K562 (cell line): ENCODE data around the gene WDR13. TPM values are rescaled to one million over a fixed set of nuclear protein-coding genes. Genes with fewer than 3 reads are reported as not detected.

Experiments
- ATAC-seq: fragments of 200-7000 bp; cut with Tn5 transposase; 3 replicates; pipeline ENCODE4 v1.9.1; 2020; ENCODE audit warnings: moderate library complexity
- BruUV-seq: library from RNA; stranded (reverse); fragments of 400-500 nt; replicated peaks from 2 replicates; lab custom pipeline; 2021; lab: Mats Ljungman, UMichigan
- CTCF ChIA-PET: fragments of 300-600 bp; formaldehyde crosslinking; extraction: SDS; loops from one replicate; lab custom pipeline; 2021; ENCODE audit warnings: low intra/inter-chr PET ratio; lab: Yijun Ruan, JAX
- POLR2A ChIA-PET: fragments of 300-600, 350-650 bp; sonication (Branson Sonifier 250); formaldehyde crosslinking; extraction: SDS; loops from one replicate; lab custom pipeline; 2021; ENCODE audit warnings: antibody characterized with exemption, inconsistent platforms; lab: Yijun Ruan, JAX
- DNase-seq, 4 experiments: peaks; one replicate each; pipeline versions ENCODE4 v3.0.0 to v3.0.0-alpha.2; 2011 to 2018; ENCODE audit warnings: low spot score in 3 of 4, mixed read lengths in 3 of 4; ENCODE audit errors: extremely low read depth in 1 of 4
- FAIRE-seq: peaks from 2 replicates; lab custom pipeline; 2011; peaks lifted over from hg19 to GRCh38; lab: Jason Lieb, UNC
- H2AFZ ChIP-seq: 2 replicates; pipeline ENCODE4 v1.6.0; 2011; ENCODE audit warnings: low read depth, low read length, control low read depth, inconsistent platforms
- H3K27ac ChIP-seq: fragments of 200-600 bp; 3 replicates; pipeline ENCODE4 v1.8.0; 2011; ENCODE audit warnings: low read depth, mild to moderate bottlenecking, control low read depth, inconsistent platforms, low read length, moderate library complexity, mixed read lengths; ENCODE audit errors: extremely low read depth
- H3K27me3 ChIP-seq, 2 experiments: fragments of 300-600 bp in 1 of 2; 2 replicates in 1 of 2; 3 replicates in 1 of 2; pipeline versions ENCODE4 v1.6.0 to v1.8.0; 2011; ENCODE audit warnings: inconsistent platforms in 2 of 2, low read length in 2 of 2, mild to moderate bottlenecking in 1 of 2, mixed read lengths in 1 of 2, moderate library complexity in 1 of 2; ENCODE audit not compliant: control insufficient read depth in 2 of 2, insufficient read depth in 2 of 2
- H3K36me3 ChIP-seq: fragments of 300-600 bp; 3 replicates; pipeline ENCODE4 v1.8.0; 2011; ENCODE audit warnings: mild to moderate bottlenecking, low read length, inconsistent platforms; ENCODE audit not compliant: control insufficient read depth, insufficient read depth
- H3K4me1 ChIP-seq, 2 experiments: fragments of 200-600 bp in 1 of 2; replicated peaks in 1 of 2; 2 replicates in 1 of 2; 3 replicates in 1 of 2; pipeline versions ENCODE4 v1.5.1 to v1.8.0; 2011; ENCODE audit warnings: inconsistent platforms in 2 of 2, low read length in 2 of 2, mild to moderate bottlenecking in 1 of 2, mixed read lengths in 1 of 2, moderate library complexity in 1 of 2; ENCODE audit not compliant: control insufficient read depth in 2 of 2, insufficient read depth in 2 of 2
- H3K4me2 ChIP-seq: 2 replicates; pipeline ENCODE4 v1.6.1; 2011; ENCODE audit warnings: low read length, control low read depth, inconsistent platforms, mixed read lengths; ENCODE audit not compliant: insufficient read depth
- H3K4me3 ChIP-seq: fragments of 200-600 bp; sonication (generic), shearing (Covaris generic); 2 replicates; pipeline ENCODE4 v1.5.1; 2016; ENCODE audit warnings: control low read depth, inconsistent platforms
- H3K79me2 ChIP-seq: fragments of 200-600 bp; 3 replicates; pipeline ENCODE4 v1.8.0; 2011; ENCODE audit warnings: low read length, inconsistent platforms; ENCODE audit not compliant: control insufficient read depth, insufficient read depth
- H3K9ac ChIP-seq, 2 experiments: 2 replicates each; pipeline versions ENCODE4 v1.6.0 to v1.6.1; 2011; ENCODE audit warnings: low read depth in 2 of 2, low read length in 2 of 2, control low read depth in 1 of 2, inconsistent platforms in 1 of 2, mild to moderate bottlenecking in 1 of 2, mixed read lengths in 1 of 2; ENCODE audit not compliant: insufficient read depth in 1 of 2
- H3K9me1 ChIP-seq: one replicate; pipeline ENCODE4 v1.6.0; 2011; ENCODE audit warnings: inconsistent platforms, mild to moderate bottlenecking, low read length, moderate library complexity; ENCODE audit not compliant: control insufficient read depth, insufficient read depth
- H3K9me3 ChIP-seq: replicated peaks from 2 replicates; pipeline ENCODE4 v1.5.1; 2011; ENCODE audit warnings: low read depth, low read length, inconsistent platforms; ENCODE audit not compliant: control insufficient read depth, insufficient read depth
- H4K20me1 ChIP-seq: replicated peaks from 2 replicates; pipeline ENCODE4 v1.6.1; 2011; ENCODE audit warnings: low read length, inconsistent platforms, mixed read lengths; ENCODE audit not compliant: control insufficient read depth, insufficient read depth
- CEBPG ChIP-seq, 3 experiments: fragments of 200-800 bp in 1 of 3; sonication (Bioruptor generic) in 1 of 3; sonication (generic) in 1 of 3; formaldehyde crosslinking in 1 of 3; IDR thresholded peaks in 2 of 3; conservative IDR thresholded peaks in 1 of 3; 2 replicates each; pipeline versions ENCODE4 v1.6.1 to v1.8.0; 2016 to 2022; ENCODE audit warnings: missing compliant biosample characterization in 2 of 3, missing genetic modification characterization in 2 of 3, mild to moderate bottlenecking in 1 of 3, missing genetic modification reagents in 1 of 3
- CHAMP1 ChIP-seq: fragments of 450-650 bp; IDR thresholded peaks from 2 replicates; pipeline ENCODE4 v1.6.1; 2016; ENCODE audit warnings: mild to moderate bottlenecking
- CHCHD3 ChIP-seq: fragments of 250-450 bp; sonication (Bioruptor Pico); IDR thresholded peaks from 2 replicates; pipeline ENCODE4 v2.1.2; 2022; ENCODE audit warnings: mild to moderate bottlenecking
- ELF1 ChIP-seq: fragments of 200-800 bp; sonication (Bioruptor generic); IDR thresholded peaks from 2 replicates; pipeline ENCODE4 v1.6.1; 2016; ENCODE audit warnings: missing genetic modification characterization, missing compliant biosample characterization
- EP400 ChIP-seq: fragments of 450-650 bp; IDR thresholded peaks from 2 replicates; pipeline ENCODE4 v1.6.1; 2017; ENCODE audit warnings: antibody characterized with exemption, mild to moderate bottlenecking, moderate library complexity
- GABPB2 ChIP-seq: fragments of 250-450 bp; sonication (Bioruptor Pico); conservative IDR thresholded peaks from 2 replicates; pipeline ENCODE4 v1.5.1; 2021; ENCODE audit warnings: mild to moderate bottlenecking
- HLTF ChIP-seq: fragments of 450-650 bp; IDR thresholded peaks from 2 replicates; pipeline ENCODE4 v1.6.1; 2016
- MXD1 ChIP-seq: fragments of 250-450 bp; sonication (Bioruptor Pico); IDR thresholded peaks from 2 replicates; pipeline ENCODE4 v1.8.0; 2021; ENCODE audit warnings: borderline replicate concordance, mild to moderate bottlenecking, moderate library complexity; ENCODE audit not compliant: poor library complexity, severe bottlenecking
- MXI1 ChIP-seq: IDR thresholded peaks from 2 replicates; pipeline ENCODE4 v1.6.1; 2011; ENCODE audit warnings: low read depth, mild to moderate bottlenecking, improper control_type of control experiment, low read length
- POU5F1 ChIP-seq: fragments of 150-350 bp; IDR thresholded peaks from 2 replicates; pipeline ENCODE4 v1.6.1; 2014; ENCODE audit warnings: borderline replicate concordance, low read length, low read depth, mild to moderate bottlenecking; ENCODE audit not compliant: partially characterized antibody
- SMAD4 ChIP-seq: fragments of 250-450 bp; sonication (Bioruptor Pico); conservative IDR thresholded peaks from 2 replicates; pipeline ENCODE4 v1.8.0; 2021; ENCODE audit warnings: inconsistent platforms, mild to moderate bottlenecking, moderate library complexity
- ZNF143 ChIP-seq: sonication (generic); formaldehyde crosslinking; IDR thresholded peaks from 2 replicates; pipeline ENCODE4 v1.9.0; 2022; ENCODE audit warnings: mild to moderate bottlenecking, missing genetic modification reagents
- ZNF277 ChIP-seq: fragments of 250-450 bp; sonication (Bioruptor Pico); IDR thresholded peaks from 2 replicates; pipeline ENCODE4 v1.8.0; 2022; ENCODE audit warnings: inconsistent platforms, mild to moderate bottlenecking, moderate library complexity, borderline replicate concordance
- ZNF589 ChIP-seq: fragments of 200-800 bp; sonication (Bioruptor generic); IDR thresholded peaks from 2 replicates; pipeline ENCODE4 v1.6.1; 2016; ENCODE audit warnings: low read depth, missing genetic modification characterization, missing compliant biosample characterization
- ZNF76 ChIP-seq: fragments of 250-450 bp; sonication (Bioruptor Pico); IDR thresholded peaks from 2 replicates; pipeline ENCODE4 v1.4.0; 2020; ENCODE audit warnings: mild to moderate bottlenecking, moderate library complexity, borderline replicate concordance
- ZNF780A ChIP-seq: fragments of 250-450 bp; sonication (Bioruptor Pico); IDR thresholded peaks from 2 replicates; pipeline ENCODE4 v1.5.0; 2021; ENCODE audit warnings: mild to moderate bottlenecking
- ZSCAN32 ChIP-seq: fragments of 450-650 bp; formaldehyde crosslinking; IDR thresholded peaks from 2 replicates; pipeline ENCODE4 v1.4.0; 2020; ENCODE audit warnings: mild to moderate bottlenecking, moderate library complexity
- WGBS: fragments of 100-300 bp; shearing (Covaris generic); methylation state at CpG from one replicate; pipeline ENCODE4 v1.1.6; 2016; ENCODE audit warnings: low coverage, mixed read lengths; ENCODE audit not compliant: insufficient coverage; ENCODE audit errors: missing lambda C conversion rate; 5-methylcytosine and 5-hydroxymethylcytosine counted together
- in situ Hi-C: fragments of 300-500 bp; cut with MboI; formaldehyde crosslinking; loops from 4 replicates; pipeline ENCODE4 v1.15.0; 2018; ENCODE audit warnings: inconsistent platforms, mixed read lengths
- intact Hi-C: fragments of 100-400 bp; cut with micrococcal nuclease; formaldehyde crosslinking; loops from 2 replicates; pipeline ENCODE4 v1.14.2; 2022
- polyA plus RNA-seq, 8 experiments: library from polyadenylated mRNA; depleted of rRNA in 4 of 8; stranded (reverse) in 5 of 8; unstranded in 3 of 8; fragments of >200 nt; fragmentation: Nextera tagmentation in 2 of 8; fragmentation: Illumina TruSeq in 1 of 8; extraction: Ambion mirVana in 2 of 8; extraction: Trizol in 1 of 8; gene quantifications; 2 replicates each; pipeline versions ENCODE4 v1.2.1 to v1.2.3, GENCODE V29; 2011 to 2014; ENCODE audit warnings: inconsistent platforms in 1 of 8, missing spikeins in 1 of 8
- total RNA-seq, 7 experiments: library from RNA; depleted of rRNA in 6 of 7; stranded (reverse); fragments of >200 nt in 6 of 7; fragmentation: Illumina TruSeq in 2 of 7; extraction: Trizol in 2 of 7; gene quantifications; 2 replicates each; pipeline versions ENCODE4 v1.2.1 to v1.2.3, GENCODE V29; 2011 to 2021; ENCODE audit warnings: low replicate concordance in 1 of 7
- TF ChIP-seq, protein P1 (sequence below): fragments of 450-650 bp; formaldehyde crosslinking; IDR thresholded peaks from 2 replicates; pipeline ENCODE4 v1.4.0; 2022; ENCODE audit warnings: mild to moderate bottlenecking, moderate library complexity

WDR13 gene
- total and polyA plus RNA-seq, 9 of the 15 experiments (the other 6 are each of a cell fraction or from before 2014, with no cell fraction given): 7.4 to 70.5 (median 31.4) TPM

DNA sequence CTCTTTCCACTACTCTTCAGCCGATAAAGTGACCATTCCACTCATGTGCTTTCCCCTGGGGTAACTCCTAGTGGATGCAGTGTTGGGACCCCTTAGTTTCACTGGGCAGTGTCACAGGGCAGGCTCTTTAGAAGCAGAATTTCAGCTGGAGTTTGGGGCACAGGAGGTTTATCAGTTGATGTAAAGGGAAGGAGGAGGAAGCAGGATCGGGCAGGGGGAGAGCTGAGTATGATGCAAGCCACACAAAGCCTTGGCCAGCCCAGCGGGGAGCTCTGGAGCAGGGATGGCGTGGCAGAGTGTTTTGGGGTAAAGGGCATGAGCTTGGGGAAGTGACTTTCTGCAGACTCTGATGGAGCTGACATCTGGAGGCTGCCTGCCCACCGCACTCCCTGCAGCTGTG, 19.3 kb downstream of the WDR13 start:
- Histone ChIP-seq H3K36me3 (no peaks in the 10 kb centered on the region), H3K27me3 (no peaks in the 10 kb centered on the region), H3K4me3 (no peak overlapping the region), H3K27ac (no peak overlapping the region), H3K4me2 (no peak overlapping the region), H2AFZ (no peak overlapping the region), H3K9me3 (no peaks in the 10 kb centered on the region), H3K9me1 (no peaks in the 10 kb centered on the region), H3K79me2 (no peaks in the 10 kb centered on the region), H3K9ac (peak overlapping the region in 1 of 2 experiments; percentile 64; a peak in 2 of 4 replicates), H4K20me1 (no peaks in the 10 kb centered on the region), H3K4me1 (peaks cover 4 to 13% of the 10 kb centered on the region in 2 experiments; a peak in 3 of 5 replicates)
- FAIRE-seq: no peak
- ChIA-PET POLR2A (interaction anchor here (1.2 kb wide), 1 partner anchor 18 kb away, joined by 3 read pairs; no protein-coding TSS in a partner anchor), CTCF (no interaction called here)
- intact Hi-C loops (no loop called here), in situ Hi-C loops (no loop called here)
- 60% methylated on average over 5 of the region's 5 CpGs for WGBS
- ATAC-seq: peak; percentile 62
- no peak for DNase-seq
- no TSS peak for BruUV-seq
- TF ChIP-seq ZSCAN32 (CRISPR knock-in tag): no peak
- no peak for TF ChIP-seq EP400
- TF ChIP-seq, protein P1, sequence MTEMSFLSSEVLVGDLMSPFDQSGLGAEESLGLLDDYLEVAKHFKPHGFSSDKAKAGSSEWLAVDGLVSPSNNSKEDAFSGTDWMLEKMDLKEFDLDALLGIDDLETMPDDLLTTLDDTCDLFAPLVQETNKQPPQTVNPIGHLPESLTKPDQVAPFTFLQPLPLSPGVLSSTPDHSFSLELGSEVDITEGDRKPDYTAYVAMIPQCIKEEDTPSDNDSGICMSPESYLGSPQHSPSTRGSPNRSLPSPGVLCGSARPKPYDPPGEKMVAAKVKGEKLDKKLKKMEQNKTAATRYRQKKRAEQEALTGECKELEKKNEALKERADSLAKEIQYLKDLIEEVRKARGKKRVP: no peak
- no peak for TF ChIP-seq HLTF
- no peak for TF ChIP-seq POU5F1
- no peak for TF ChIP-seq ELF1 (tag)
- TF ChIP-seq MXD1: no peak
- TF ChIP-seq MXI1: no peak
- TF ChIP-seq CEBPG (CRISPR knock-in tag; IDR thresholded peaks at IDR 0.05): peak; percentile 29; the same call in 1 of the 2 replicates
- peak in 1 of 2 experiments; percentile 41; a peak in 1 of 4 replicates for TF ChIP-seq CEBPG (tag; conservative IDR thresholded peaks at IDR 0.05 in 1 of 2, IDR thresholded peaks at IDR 0.05 in 1 of 2)
- TF ChIP-seq ZNF143: no peak
- no peak for TF ChIP-seq ZNF780A (CRISPR knock-in tag)
- TF ChIP-seq GABPB2 (CRISPR knock-in tag): no peak
- peak; percentile 25; the same call in 1 of the 2 replicates for TF ChIP-seq SMAD4 (CRISPR knock-in tag)
- TF ChIP-seq ZNF589: 0 out of 2 replicates have a peak, but pooled peaks have one; percentile 19
- no peak for TF ChIP-seq CHCHD3 (CRISPR knock-in tag)
- no peak for TF ChIP-seq ZNF277 (CRISPR knock-in tag)
- TF ChIP-seq ZNF76 (CRISPR knock-in tag): no peak
- TF ChIP-seq CHAMP1: no peak
